Daoy (cell line): ENCODE results near the gene TF. TPM values are rescaled to one million over a fixed set of nuclear protein-coding genes. Genes with fewer than 3 reads are reported as not detected.

Source experiments
- DNase-seq: peaks from one replicate; pipeline ENCODE4 v3.0.0-alpha.2; 2015; ENCODE audit warnings: low read depth
- total RNA-seq: library from RNA; depleted of rRNA; stranded (reverse); fragments of >200 nt; shearing (Covaris generic); gene quantifications from 2 replicates; pipeline ENCODE4 v1.2.3, GENCODE V29; 2014

Gene TF
- total RNA-seq, 1 experiment from 2014 or later = not detected

DNA sequence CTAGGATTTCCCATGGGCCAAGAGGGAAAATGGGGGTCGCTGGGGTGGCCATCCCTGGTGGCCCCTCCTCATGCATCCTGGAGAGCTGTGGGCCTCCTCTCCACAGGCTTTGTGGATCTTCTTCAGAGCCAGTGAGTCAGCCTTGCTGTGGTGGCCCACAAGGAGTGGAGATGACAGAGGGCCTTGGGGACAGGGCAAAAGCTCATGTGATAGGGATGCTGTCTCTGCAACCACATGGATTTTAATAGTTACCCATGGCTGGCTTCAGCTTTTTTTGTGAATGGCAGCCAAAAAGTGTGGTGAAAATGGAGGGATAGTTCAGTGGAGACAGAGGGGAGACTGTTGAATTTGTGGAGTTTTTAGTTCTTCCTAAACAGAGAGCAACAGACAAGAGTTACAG, 1.2 kb downstream of the TF start:
- DNase-seq = no peak

- DNase-seq = no peak
These were observed 1.9 kb downstream of the TF start for GRCh38 chr3:133747907-133748639.

- no peak for DNase-seq
These were observed 3.5 kb downstream of the TF start for GRCh38 chr3:133749427-133750258.

GRCh38 chr3:133750259-133750656, 4.1 kb downstream of the TF start:
- no peak for DNase-seq

DNA sequence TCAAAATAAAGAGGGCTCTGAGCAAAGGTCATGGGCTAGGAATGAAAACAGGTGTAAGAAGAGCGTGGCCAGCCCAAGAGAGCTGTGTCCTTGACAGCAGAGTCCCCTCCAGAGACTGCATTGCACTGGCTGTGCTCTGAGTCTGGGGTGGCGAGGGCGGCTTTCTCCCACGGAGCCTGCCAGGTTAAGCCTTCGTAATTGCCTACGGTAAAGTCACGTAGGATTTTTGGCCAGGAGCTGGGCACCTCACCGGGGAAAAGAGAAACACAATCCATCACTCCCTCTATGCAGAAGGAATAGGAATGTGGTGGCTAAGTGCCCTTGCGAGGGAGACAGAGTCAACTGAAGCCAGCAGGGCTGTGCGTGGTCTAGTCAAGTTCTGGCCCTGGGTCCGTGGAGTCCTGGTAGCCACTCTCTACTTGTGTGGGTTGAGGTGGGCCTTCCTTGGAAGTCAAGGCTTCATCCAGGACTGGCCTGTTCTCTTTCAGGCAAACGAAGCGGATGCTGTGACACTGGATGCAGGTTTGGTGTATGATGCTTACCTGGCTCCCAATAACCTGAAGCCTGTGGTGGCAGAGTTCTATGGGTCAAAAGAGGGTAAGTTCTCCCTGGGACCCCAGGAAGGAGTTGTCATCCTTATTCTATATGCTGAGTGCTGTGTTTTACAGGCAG, 7.0 kb downstream of the TF start:
- no peak for DNase-seq

DNA sequence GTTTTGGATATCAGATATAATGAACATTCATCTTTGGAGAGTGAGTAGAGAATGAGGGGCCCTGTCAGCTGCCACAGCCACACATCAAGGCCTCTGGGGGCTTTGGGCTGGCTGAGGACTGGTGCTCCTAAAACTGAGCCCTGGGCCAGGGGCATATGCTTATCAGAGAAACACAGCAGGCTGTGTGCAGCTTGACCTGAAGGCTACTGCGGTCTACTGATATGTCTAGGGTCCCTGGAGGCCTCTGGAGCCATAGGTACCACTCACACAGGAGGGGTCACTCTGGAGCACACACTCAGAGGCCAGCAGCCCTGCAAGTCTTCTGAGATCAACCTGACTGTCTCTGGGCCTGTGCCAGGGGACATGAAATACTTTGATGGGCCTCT, 7.6 kb downstream of the TF start:
- no peak for DNase-seq

DNA sequence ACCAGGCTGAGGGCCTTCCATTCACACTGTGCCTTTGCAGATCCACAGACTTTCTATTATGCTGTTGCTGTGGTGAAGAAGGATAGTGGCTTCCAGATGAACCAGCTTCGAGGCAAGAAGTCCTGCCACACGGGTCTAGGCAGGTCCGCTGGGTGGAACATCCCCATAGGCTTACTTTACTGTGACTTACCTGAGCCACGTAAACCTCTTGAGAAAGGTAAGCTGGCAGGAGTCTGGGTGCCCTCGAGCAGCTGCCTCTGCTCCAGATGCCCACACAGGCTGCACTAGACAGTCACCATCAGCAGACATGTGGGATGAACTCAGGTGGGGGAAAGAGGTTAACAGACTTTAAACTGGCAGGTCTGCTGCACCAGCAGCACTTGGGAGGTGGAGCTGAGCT, 8.3 kb downstream of the TF start:
- no peak for DNase-seq

GRCh38 chr3:133754973-133755828, 9.0 kb downstream of the TF start:
- DNase-seq = no peak

DNA sequence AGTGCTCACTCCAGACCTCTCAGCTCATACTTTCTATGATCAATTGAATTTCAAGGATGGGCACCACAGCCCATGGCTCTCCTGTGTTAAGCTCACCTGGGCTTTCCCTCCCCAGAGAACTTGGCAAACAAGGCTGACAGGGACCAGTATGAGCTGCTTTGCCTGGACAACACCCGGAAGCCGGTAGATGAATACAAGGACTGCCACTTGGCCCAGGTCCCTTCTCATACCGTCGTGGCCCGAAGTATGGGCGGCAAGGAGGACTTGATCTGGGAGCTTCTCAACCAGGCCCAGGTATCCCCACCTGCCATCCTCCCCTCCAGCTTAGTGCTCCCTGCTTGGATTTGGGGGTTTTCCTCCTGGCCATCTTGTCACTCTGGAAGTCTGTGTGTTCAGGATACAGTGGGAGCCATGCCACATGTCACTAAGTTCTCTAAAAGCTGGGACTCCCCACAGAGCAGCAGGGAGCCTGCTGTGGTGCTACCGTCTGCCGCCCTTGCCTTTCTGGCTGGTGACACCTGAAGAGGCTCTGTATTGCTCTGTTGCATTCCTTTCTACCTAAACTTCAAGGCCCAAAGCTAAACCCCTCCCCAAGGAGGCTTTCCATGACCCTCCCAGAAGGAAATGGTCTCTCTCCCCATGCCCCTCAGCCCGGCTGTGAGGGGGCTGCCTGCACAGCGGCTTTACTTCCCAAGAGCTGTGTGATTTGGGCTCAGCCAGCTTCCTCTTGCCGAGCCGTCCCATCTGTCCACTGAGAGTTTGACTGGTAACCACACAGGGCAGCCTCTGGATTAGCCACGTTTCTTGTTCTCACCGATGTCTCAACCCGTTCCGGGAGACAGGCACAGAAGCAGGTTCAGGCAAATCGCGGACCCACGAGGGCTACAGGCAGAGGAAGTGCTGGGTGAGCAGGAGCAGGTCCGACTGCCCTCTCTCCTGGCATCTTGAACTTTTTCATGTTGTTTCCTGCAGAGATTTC, 10.8 kb downstream of the TF start:
- DNase-seq = no peak

GRCh38 chr3:133757701-133758567, 11.7 kb downstream of the TF start:
- DNase-seq = no peak

DNA sequence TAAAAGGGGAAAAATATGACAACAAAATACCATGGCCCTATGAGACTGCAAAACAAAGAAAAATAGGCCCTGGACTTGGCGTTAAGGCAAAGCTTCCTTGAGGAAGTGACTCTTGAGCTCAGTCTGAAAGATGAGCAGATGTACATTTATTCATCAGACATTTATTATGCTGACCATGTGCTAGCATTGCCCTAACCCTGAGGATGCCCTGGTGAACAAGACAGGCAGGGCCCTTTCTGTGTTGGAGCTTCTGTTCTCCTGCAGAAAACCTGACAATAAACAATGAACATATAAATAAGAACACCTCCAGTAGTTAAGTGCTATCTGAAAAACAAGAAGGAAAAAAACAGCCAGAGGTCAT, 12.4 kb downstream of the TF start:
- DNase-seq = no peak

DNA sequence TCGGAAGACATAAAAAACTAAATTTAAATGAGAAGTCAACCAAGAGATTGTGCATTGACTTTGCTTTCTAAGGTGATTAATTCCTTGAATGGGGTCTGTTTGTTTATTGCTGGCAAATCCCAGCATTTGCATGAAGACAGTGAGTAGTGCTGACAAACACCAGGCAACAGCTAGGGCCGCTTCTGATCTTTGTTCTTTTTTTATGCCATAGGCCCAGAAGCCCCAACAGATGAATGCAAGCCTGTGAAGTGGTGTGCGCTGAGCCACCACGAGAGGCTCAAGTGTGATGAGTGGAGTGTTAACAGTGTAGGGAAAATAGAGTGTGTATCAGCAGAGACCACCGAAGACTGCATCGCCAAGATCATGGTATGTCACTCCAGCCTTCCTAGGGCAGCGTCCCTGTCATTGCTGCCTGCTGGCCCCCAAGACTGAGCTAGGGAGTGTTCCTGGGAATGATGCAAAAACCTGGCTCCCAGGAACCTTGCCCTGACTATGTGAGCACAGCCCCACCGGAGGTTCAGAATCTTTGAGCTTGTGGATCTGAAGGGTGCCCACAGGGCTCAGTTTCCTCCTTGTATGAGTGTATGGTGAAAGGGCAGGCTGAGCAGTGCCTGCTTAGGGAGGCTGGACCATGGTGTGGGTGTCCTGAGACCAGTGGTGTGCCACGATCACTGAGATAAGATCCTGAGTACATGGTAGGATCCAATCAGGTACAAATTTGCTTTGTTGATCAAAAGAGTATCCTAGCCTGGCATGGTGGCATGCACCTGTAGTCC, 13.0 kb downstream of the TF start:
- DNase-seq = no peak

DNA sequence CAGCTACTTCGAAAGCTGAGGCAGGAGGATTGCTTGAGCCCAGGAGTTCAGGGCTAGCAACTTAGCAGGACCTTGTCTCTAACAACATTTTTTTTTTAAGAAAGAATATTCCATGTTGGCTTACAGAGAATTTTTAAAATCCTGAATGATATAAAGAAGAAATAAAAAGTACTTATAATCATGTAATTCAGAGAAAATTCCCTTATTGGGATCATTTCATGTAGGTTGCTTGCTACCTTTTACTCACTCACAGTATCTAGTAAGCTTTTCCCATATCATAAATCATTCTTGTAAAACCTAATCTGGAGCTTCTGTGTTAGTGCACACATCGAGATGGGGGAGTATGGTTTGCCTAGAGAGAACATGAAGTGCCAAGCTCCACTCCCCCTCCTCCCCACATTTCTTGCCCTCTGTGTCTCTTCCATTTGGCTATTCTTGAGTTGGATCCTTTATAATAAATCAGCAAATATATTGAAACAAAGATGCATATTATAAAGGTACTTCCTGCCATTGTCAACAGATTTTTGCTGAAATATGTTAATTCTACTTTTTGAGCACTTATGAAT, 13.6 kb downstream of the TF start:
- DNase-seq = no peak

GRCh38 chr3:133760916-133761315, 14.7 kb downstream of the TF start:
- DNase-seq = no peak

GRCh38 chr3:133761605-133762484, 15.7 kb downstream of the TF start:
- DNase-seq = no peak

GRCh38 chr3:133762539-133762938, 16.3 kb downstream of the TF start:
- no peak for DNase-seq
